ENCODE data around the gene C4A. TPM values are rescaled to one million over a fixed set of nuclear protein-coding genes. Genes with fewer than 3 reads are reported as not detected.
"Not testable (repeated sequence)": the region's sequence is repeated elsewhere in the genome, so short reads cannot be mapped to it uniquely, and the experiment has no call there.

The C4A gene
- total RNA-seq, 1 donor from 2014 or later: 175 TPM

DNA sequence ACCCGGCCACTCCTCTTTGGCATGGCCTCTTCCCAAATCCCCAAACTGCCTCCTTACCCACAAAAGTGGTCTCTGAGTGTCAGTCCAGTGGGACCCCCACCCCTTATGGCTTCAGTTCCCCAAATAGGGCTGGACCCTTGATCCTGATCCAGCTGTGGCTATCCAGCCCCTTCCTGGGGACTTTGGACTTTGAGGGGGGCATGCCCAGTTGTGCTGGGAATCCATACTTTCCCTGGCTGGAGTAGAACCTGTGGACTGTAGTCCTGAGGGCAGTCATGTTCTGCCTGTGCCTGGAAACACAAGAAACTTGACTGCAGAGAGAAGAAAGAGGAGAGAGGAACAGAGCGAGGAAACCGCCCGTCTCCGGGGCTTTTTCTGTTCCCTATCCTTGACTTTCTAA is 55.3 kb downstream of the C4A start:
- H3K27me3 ChIP-seq (ENCODE audit: low read depth); H3K4me1 ChIP-seq; H3K4me3 ChIP-seq; H3K27ac ChIP-seq; intact Hi-C loops (cut with DNase I); H3K36me3 ChIP-seq; DNase-seq; ATAC-seq; H3K9me3 ChIP-seq: not testable (repeated sequence)

- ATAC-seq: peak; percentile 37 to 39
- H3K9me3 ChIP-seq; intact Hi-C loops (cut with DNase I); H3K4me1 ChIP-seq; H3K36me3 ChIP-seq; H3K4me3 ChIP-seq; H3K27me3 ChIP-seq (ENCODE audit: low read depth); DNase-seq; H3K27ac ChIP-seq: not testable (repeated sequence)
Measured at GRCh38 chr6:32037598-32038524, 56.0 kb downstream of the C4A start, which contains the start of gene CYP21A2. Gene CYP21A2 (plus strand): TSS chr6:32038415. CDS start chr6:32038423, 8 bp downstream.

DNA sequence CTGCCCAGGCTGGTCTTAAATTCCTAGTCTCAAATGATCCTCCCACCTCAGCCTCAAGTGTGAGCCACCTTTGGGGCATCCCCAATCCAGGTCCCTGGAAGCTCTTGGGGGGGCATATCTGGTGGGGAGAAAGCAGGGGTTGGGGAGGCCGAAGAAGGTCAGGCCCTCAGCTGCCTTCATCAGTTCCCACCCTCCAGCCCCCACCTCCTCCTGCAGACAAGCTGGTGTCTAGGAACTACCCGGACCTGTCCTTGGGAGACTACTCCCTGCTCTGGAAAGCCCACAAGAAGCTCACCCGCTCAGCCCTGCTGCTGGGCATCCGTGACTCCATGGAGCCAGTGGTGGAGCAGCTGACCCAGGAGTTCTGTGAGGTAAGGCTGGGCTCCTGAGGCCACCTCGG is 57.0 kb downstream of the C4A start:
- H3K4me3 ChIP-seq; H3K27me3 ChIP-seq (ENCODE audit: low read depth); intact Hi-C loops (cut with DNase I); DNase-seq; H3K4me1 ChIP-seq; H3K27ac ChIP-seq; ATAC-seq; H3K9me3 ChIP-seq; H3K36me3 ChIP-seq: not testable (repeated sequence)

DNA sequence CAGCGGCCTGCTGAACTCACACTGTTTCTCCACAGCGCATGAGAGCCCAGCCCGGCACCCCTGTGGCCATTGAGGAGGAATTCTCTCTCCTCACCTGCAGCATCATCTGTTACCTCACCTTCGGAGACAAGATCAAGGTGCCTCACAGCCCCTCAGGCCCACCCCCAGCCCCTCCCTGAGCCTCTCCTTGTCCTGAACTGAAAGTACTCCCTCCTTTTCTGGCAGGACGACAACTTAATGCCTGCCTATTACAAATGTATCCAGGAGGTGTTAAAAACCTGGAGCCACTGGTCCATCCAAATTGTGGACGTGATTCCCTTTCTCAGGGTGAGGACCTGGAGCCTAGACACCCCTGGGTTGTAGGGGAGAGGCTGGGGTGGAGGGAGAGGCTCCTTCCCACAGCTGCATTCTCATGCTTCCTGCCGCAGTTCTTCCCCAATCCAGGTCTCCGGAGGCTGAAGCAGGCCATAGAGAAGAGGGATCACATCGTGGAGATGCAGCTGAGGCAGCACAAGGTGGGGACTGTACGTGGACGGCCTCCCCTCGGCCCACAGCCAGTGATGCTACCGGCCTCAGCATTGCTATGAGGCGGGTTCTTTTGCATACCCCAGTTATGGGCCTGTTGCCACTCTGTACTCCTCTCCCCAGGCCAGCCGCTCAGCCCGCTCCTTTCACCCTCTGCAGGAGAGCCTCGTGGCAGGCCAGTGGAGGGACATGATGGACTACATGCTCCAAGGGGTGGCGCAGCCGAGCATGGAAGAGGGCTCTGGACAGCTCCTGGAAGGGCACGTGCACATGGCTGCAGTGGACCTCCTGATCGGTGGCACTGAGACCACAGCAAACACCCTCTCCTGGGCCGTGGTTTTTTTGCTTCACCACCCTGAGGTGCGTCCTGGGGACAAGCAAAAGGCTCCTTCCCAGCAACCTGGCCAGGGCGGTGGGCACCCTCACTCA is 57.7 kb downstream of the C4A start:
- H3K4me1 ChIP-seq; ATAC-seq; intact Hi-C loops (cut with DNase I); H3K27ac ChIP-seq; H3K36me3 ChIP-seq; H3K4me3 ChIP-seq; H3K27me3 ChIP-seq (ENCODE audit: low read depth); H3K9me3 ChIP-seq; DNase-seq: not testable (repeated sequence)

GRCh38 chr6:32040299-32041049 is 58.6 kb downstream of the C4A start:
- H3K27me3 ChIP-seq (ENCODE audit: low read depth); H3K9me3 ChIP-seq; H3K4me3 ChIP-seq; ATAC-seq; H3K4me1 ChIP-seq; H3K27ac ChIP-seq; H3K36me3 ChIP-seq; intact Hi-C loops (cut with DNase I): not testable (repeated sequence)
- peak; percentile 32 for DNase-seq

GRCh38 chr6:32041050-32041321 is 59.1 kb downstream of the C4A start:
- H3K27ac ChIP-seq; H3K36me3 ChIP-seq; DNase-seq; ATAC-seq; H3K4me1 ChIP-seq; H3K27me3 ChIP-seq (ENCODE audit: low read depth); intact Hi-C loops (cut with DNase I); H3K4me3 ChIP-seq; H3K9me3 ChIP-seq: not testable (repeated sequence)

GRCh38 chr6:32041385-32041784 is 59.5 kb downstream of the C4A start:
- DNase-seq; H3K9me3 ChIP-seq; H3K4me1 ChIP-seq; intact Hi-C loops (cut with DNase I); H3K36me3 ChIP-seq; ATAC-seq; H3K4me3 ChIP-seq; H3K27ac ChIP-seq; H3K27me3 ChIP-seq (ENCODE audit: low read depth): not testable (repeated sequence)

GRCh38 chr6:32042276-32042675 is 60.4 kb downstream of the C4A start:
- H3K27ac ChIP-seq; H3K9me3 ChIP-seq; intact Hi-C loops (cut with DNase I); ATAC-seq; H3K4me3 ChIP-seq; H3K4me1 ChIP-seq; H3K27me3 ChIP-seq (ENCODE audit: low read depth); DNase-seq: not testable (repeated sequence)
- H3K36me3 ChIP-seq: peaks cover 15% of the 10 kb centered on the region

- H3K4me3 ChIP-seq; ATAC-seq; H3K27ac ChIP-seq; intact Hi-C loops (cut with DNase I); H3K27me3 ChIP-seq (ENCODE audit: low read depth); DNase-seq; H3K9me3 ChIP-seq: not testable (repeated sequence)
- Histone ChIP-seq H3K4me1 (peaks cover 13% of the 10 kb centered on the region), H3K36me3 (peaks cover 30% of the 10 kb centered on the region)
Measured at GRCh38 chr6:32043589-32044380, 61.9 kb downstream of the C4A start.

DNA sequence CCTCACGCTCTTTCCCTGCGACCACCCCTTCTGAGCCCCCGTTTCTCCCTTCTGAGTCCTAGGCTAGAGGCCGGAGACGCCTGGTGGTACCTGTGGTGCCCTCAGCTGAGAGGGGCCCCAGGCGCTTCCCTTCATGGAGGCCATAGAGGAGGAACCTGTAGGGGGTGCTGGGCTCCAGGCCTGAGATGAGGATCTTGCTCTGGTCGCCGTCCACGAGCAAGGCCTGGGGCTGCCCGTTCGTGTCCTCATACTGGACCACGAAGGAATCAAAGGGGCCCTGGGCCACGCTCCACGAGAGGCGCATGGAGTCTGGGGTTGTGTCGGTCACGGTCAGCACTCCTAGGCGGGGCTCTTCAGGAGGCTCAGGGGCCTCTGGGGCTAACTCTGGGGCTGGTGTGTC is 63.1 kb downstream of the C4A start:
- peaks cover 13% of the 10 kb centered on the region for H3K4me1 ChIP-seq
- peak in 1 of 2 donors; percentile 7 for ATAC-seq
- H3K27ac ChIP-seq; H3K9me3 ChIP-seq; H3K27me3 ChIP-seq (ENCODE audit: low read depth); DNase-seq; intact Hi-C loops (cut with DNase I); H3K4me3 ChIP-seq: not testable (repeated sequence)
- H3K36me3 ChIP-seq: peaks cover 37% of the 10 kb centered on the region
